A673 (cell line): ENCODE measurements around the gene PLAC1.

Experiments
- EZH2 ChIP-seq: fragments of 200-600 bp; sonication (generic); IDR thresholded peaks from 2 replicates; pipeline ENCODE4 v1.6.1; 2017; ENCODE audit warnings: borderline replicate concordance, low read depth, mild to moderate bottlenecking, mixed read lengths, antibody characterized with exemption, low read length; ENCODE audit not compliant: poor library complexity, severe bottlenecking
- TF ChIP-seq, protein P1 (sequence below): fragments of 300-800, 200-600 bp; sonication (generic); conservative IDR thresholded peaks from 2 replicates; pipeline ENCODE4 v1.5.1; 2017; ENCODE audit warnings: low read depth, mild to moderate bottlenecking, antibody characterized with exemption, low read length, moderate library complexity, mixed read lengths

DNA sequence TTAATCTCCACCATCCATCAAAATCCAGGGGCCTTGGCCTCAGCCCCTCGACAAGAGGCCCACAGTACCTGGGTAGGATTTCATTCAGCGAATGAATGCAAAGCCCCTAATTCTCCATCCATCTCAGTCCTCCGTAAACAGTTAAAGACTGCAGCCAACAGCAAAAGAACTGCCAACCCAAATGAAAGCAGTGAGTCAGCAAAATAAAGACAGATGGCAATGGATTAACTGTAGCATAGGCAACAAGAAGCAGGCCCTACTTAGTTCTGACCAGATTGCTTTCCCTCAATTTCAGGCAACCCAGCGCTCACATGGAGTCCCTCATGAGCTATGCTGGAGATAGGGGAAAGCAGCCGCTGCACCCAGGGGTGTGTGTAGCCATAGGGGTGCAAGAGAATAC, 21.4 kb downstream of the PLAC1 start:
- TF ChIP-seq, protein P1, sequence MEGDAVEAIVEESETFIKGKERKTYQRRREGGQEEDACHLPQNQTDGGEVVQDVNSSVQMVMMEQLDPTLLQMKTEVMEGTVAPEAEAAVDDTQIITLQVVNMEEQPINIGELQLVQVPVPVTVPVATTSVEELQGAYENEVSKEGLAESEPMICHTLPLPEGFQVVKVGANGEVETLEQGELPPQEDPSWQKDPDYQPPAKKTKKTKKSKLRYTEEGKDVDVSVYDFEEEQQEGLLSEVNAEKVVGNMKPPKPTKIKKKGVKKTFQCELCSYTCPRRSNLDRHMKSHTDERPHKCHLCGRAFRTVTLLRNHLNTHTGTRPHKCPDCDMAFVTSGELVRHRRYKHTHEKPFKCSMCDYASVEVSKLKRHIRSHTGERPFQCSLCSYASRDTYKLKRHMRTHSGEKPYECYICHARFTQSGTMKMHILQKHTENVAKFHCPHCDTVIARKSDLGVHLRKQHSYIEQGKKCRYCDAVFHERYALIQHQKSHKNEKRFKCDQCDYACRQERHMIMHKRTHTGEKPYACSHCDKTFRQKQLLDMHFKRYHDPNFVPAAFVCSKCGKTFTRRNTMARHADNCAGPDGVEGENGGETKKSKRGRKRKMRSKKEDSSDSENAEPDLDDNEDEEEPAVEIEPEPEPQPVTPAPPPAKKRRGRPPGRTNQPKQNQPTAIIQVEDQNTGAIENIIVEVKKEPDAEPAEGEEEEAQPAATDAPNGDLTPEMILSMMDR = no peak
- no peak for TF ChIP-seq EZH2
